Trophoblast cell (in vitro differentiated cells and primary cell): ENCODE results near the gene CCDC30.
"Not testable (repeated sequence)": the region's sequence is repeated elsewhere in the genome, so short reads cannot be mapped to it uniquely, and the experiment has no call there.

Experiments used
- DNase-seq, 2 donors: peaks; one replicate each; pipeline ENCODE4 v3.0.0-alpha.2; 2016
- H2AFZ ChIP-seq: 2 replicates; pipeline ENCODE4 v1.6.1; 2013; ENCODE audit warnings: low read length, moderate library complexity, mild to moderate bottlenecking; ENCODE audit not compliant: insufficient read depth, poor library complexity
- H2AK5ac ChIP-seq: 2 replicates; pipeline ENCODE4 v1.6.1; 2013; ENCODE audit warnings: mild to moderate bottlenecking, low read length
- H2BK120ac ChIP-seq: 2 replicates; pipeline ENCODE4 v1.6.1; 2013; ENCODE audit warnings: low read length, mild to moderate bottlenecking, moderate library complexity; ENCODE audit not compliant: insufficient read depth, poor library complexity
- H2BK12ac ChIP-seq: 2 replicates; pipeline ENCODE4 v1.6.1; 2013; ENCODE audit warnings: mild to moderate bottlenecking, low read length, moderate library complexity
- H2BK5ac ChIP-seq: 2 replicates; pipeline ENCODE4 v1.6.1; 2013; ENCODE audit warnings: low read length, low read depth, moderate library complexity, mild to moderate bottlenecking; ENCODE audit not compliant: poor library complexity
- H3K14ac ChIP-seq: 2 replicates; pipeline ENCODE4 v1.6.1; 2013; ENCODE audit warnings: mild to moderate bottlenecking, low read length
- H3K18ac ChIP-seq: 2 replicates; pipeline ENCODE4 v1.6.1; 2013; ENCODE audit warnings: mild to moderate bottlenecking, low read length
- H3K23ac ChIP-seq: 2 replicates; pipeline ENCODE4 v1.6.1; 2013; ENCODE audit warnings: low read length
- H3K27ac ChIP-seq: 2 replicates; pipeline ENCODE4 v1.5.1; 2013; ENCODE audit warnings: low read depth, mild to moderate bottlenecking, inconsistent platforms, low read length, moderate library complexity
- H3K27me3 ChIP-seq: 2 replicates; pipeline ENCODE4 v1.6.1; 2013; ENCODE audit warnings: inconsistent platforms, mild to moderate bottlenecking, low read length, moderate library complexity; ENCODE audit not compliant: insufficient read depth
- H3K36me3 ChIP-seq, 2 experiments: 1 replicate in 1 of 2; 2 replicates in 1 of 2; pipeline ENCODE4 v1.6.1; 2013; ENCODE audit warnings: low read length in 2 of 2, mild to moderate bottlenecking in 2 of 2, moderate library complexity in 1 of 2; ENCODE audit not compliant: insufficient read depth in 2 of 2, control insufficient read depth in 1 of 2
- H3K4ac ChIP-seq: 2 replicates; pipeline ENCODE4 v1.6.1; 2013; ENCODE audit warnings: low read depth, mild to moderate bottlenecking, low read length, moderate library complexity
- H3K4me1 ChIP-seq, 2 experiments: 1 replicate in 1 of 2; 2 replicates in 1 of 2; pipeline ENCODE4 v1.6.1; 2013; ENCODE audit warnings: low read length in 2 of 2, mild to moderate bottlenecking in 2 of 2, moderate library complexity in 1 of 2; ENCODE audit not compliant: insufficient read depth in 2 of 2, control insufficient read depth in 1 of 2
- H3K4me2 ChIP-seq: 2 replicates; pipeline ENCODE4 v1.6.1; 2013; ENCODE audit warnings: inconsistent platforms, mild to moderate bottlenecking, low read length, moderate library complexity
- H3K4me3 ChIP-seq: 2 replicates; pipeline ENCODE4 v1.5.1; 2013; ENCODE audit warnings: mild to moderate bottlenecking, low read depth, low read length, inconsistent platforms
- H3K79me1 ChIP-seq: one replicate; pipeline ENCODE4 v1.6.1; 2013; ENCODE audit warnings: low read length
- H3K79me2 ChIP-seq: 2 replicates; pipeline ENCODE4 v1.6.1; 2013; ENCODE audit warnings: low read length, mild to moderate bottlenecking; ENCODE audit not compliant: control insufficient read depth, insufficient read depth, poor library complexity
- H3K9ac ChIP-seq: 2 replicates; pipeline ENCODE4 v1.6.1; 2013; ENCODE audit warnings: mild to moderate bottlenecking, low read length
- H3K9me3 ChIP-seq: 2 replicates; pipeline ENCODE4 v1.6.1; 2013; ENCODE audit warnings: low read depth, mild to moderate bottlenecking, control low read depth, inconsistent platforms, low read length; ENCODE audit not compliant: insufficient read depth
- H4K12ac ChIP-seq: 2 replicates; pipeline ENCODE4 v1.6.1; 2013; ENCODE audit warnings: low read depth, mild to moderate bottlenecking, low read length, moderate library complexity
- H4K8ac ChIP-seq: 2 replicates; pipeline ENCODE4 v1.6.1; 2013; ENCODE audit warnings: low read depth, mild to moderate bottlenecking, low read length, moderate library complexity
- H4K91ac ChIP-seq: one replicate; pipeline ENCODE4 v1.6.1; 2013; ENCODE audit warnings: low read depth, mild to moderate bottlenecking, low read length, moderate library complexity
- WGBS: extraction: QIAGEN DNeasy Blood & Tissue Kit; methylation state at CpG from one replicate; pipeline ENCODE4 v1.1.7; 2013; ENCODE audit warnings: missing lambda C conversion rate; ENCODE audit not compliant: insufficient read length, insufficient coverage; ENCODE audit errors: extremely low coverage; 5-methylcytosine and 5-hydroxymethylcytosine counted together

The CCDC30 gene

GRCh38 chr1:42476605-42477004 is 13.5 kb downstream of the CCDC30 start:
- H3K4me2 ChIP-seq, result no peak overlapping the region
- H3K27ac ChIP-seq, result no peak overlapping the region
- DNase-seq, result no peak
- H4K12ac ChIP-seq, result no peak overlapping the region
- H4K91ac ChIP-seq, result no peak overlapping the region
- H2BK5ac ChIP-seq, result no peak overlapping the region
- no peak overlapping the region for H3K14ac ChIP-seq
- H2AFZ ChIP-seq, result no peak overlapping the region
- no peak overlapping the region for H2AK5ac ChIP-seq
- H3K27me3 ChIP-seq, result no peaks in the 10 kb centered on the region
- no peak overlapping the region for H3K4ac ChIP-seq
- H2BK120ac ChIP-seq, result no peak overlapping the region
- H3K23ac ChIP-seq, result no peak overlapping the region
- WGBS, result no CpG with 5 or more reads among the region's 4 CpGs
- no peaks in the 10 kb centered on the region for H3K36me3 ChIP-seq
- no peak overlapping the region for H3K4me3 ChIP-seq
- H3K79me1 ChIP-seq, result no peaks in the 10 kb centered on the region
- no peaks in the 10 kb centered on the region for H3K9me3 ChIP-seq
- H3K9ac ChIP-seq, result no peak overlapping the region
- no peak overlapping the region for H3K18ac ChIP-seq
- H2BK12ac ChIP-seq, result no peak overlapping the region
- H3K4me1 ChIP-seq, result no peaks in the 10 kb centered on the region
- H3K79me2 ChIP-seq, result no peaks in the 10 kb centered on the region
- H4K8ac ChIP-seq, result no peak overlapping the region

DNA sequence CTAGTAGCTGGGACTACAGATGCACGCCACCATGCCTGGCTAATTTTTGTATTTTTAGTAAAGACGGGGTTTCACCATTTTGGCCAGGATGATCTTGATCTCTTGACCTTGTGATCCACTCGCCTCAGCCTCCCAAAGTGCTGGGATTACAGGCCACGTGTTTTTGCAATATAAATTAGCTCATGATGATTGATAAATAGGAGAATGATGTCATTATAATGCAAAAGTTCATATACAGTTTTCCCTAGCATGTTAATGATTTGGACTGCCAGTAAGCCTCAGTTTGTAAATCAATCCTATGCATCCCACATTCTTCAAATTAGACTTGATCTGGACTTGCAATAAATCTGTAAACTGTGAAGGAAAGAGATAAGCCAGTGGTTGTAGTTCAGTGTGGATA is 14.3 kb downstream of the CCDC30 start:
- H4K12ac ChIP-seq, H3K79me2 ChIP-seq, H3K27me3 ChIP-seq, H3K9me3 ChIP-seq, H3K79me1 ChIP-seq, H3K27ac ChIP-seq, H2BK12ac ChIP-seq, H4K91ac ChIP-seq, H3K14ac ChIP-seq, H3K9ac ChIP-seq, DNase-seq, H3K4me3 ChIP-seq, H3K18ac ChIP-seq, H3K23ac ChIP-seq, H3K4ac ChIP-seq, H3K4me1 ChIP-seq, H3K4me2 ChIP-seq, H2BK120ac ChIP-seq, H4K8ac ChIP-seq, H2AFZ ChIP-seq, H3K36me3 ChIP-seq, H2AK5ac ChIP-seq, H2BK5ac ChIP-seq: not testable (repeated sequence)
- WGBS, result no CpG with 5 or more reads among the region's 4 CpGs

DNA sequence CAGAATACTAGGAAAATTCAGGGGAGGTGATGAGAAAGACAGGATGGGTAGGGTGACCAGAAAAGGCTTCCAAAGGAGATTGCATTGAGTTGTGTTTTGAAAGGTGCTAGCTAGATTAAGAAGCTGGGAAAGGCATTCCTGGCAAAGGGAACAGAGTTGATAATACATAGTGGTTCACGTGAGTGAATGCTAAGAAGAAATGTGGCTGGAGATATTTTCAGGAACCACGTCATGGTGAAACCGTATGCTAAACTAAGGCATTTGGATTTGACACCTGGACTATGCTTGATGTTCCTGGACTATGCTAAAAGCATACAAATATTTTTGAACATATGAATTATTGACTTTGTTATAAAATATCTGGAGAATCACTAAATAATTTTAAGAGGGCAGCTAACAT is 14.7 kb downstream of the CCDC30 start:
- Histone ChIP-seq H2BK5ac (no peak overlapping the region), H3K9me3 (no peaks in the 10 kb centered on the region), H4K8ac (no peak overlapping the region), H3K4ac (no peak overlapping the region), H3K79me1 (no peaks in the 10 kb centered on the region), H2BK12ac (no peak overlapping the region), H3K27me3 (no peaks in the 10 kb centered on the region), H4K91ac (no peak overlapping the region), H3K27ac (no peak overlapping the region), H3K79me2 (no peaks in the 10 kb centered on the region), H3K36me3 (peaks cover 0 to 1% of the 10 kb centered on the region in 2 experiments), H3K4me1 (no peaks in the 10 kb centered on the region), H3K23ac (no peak overlapping the region), H3K14ac (no peak overlapping the region), H3K18ac (no peak overlapping the region), H4K12ac (no peak overlapping the region), H3K9ac (no peak overlapping the region), H2AFZ (no peak overlapping the region), H2BK120ac (no peak overlapping the region), H3K4me3 (no peak overlapping the region), H3K4me2 (no peak overlapping the region), H2AK5ac (no peak overlapping the region)
- peak in 1 of 2 donors; percentile 22 for DNase-seq
- WGBS, result no CpG with 5 or more reads among the region's 3 CpGs

DNA sequence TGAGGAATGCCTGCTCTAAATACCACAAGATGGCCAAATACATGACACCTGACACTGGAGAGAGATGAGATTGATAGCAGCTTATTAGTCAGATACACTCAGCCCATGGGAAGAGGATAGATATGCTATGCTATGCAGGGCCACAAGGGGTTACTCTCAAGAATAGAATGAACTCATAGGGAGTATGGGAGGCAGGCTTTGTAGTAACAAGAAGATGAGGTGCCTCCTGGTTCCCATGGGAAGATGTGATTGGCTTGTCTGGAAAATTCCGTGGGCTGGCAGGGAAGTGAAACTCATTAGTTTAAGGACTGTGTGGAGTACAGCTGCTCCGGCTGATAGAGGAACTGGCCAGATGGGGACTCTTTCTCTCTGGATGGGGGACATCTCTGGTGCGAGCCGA is 16.5 kb downstream of the CCDC30 start:
- Histone ChIP-seq H3K79me1 (no peaks in the 10 kb centered on the region), H3K27me3 (no peaks in the 10 kb centered on the region), H3K79me2 (no peaks in the 10 kb centered on the region), H4K91ac (no peak overlapping the region), H2BK120ac (no peak overlapping the region), H2BK12ac (no peak overlapping the region), H3K9ac (no peak overlapping the region), H3K23ac (no peak overlapping the region), H3K9me3 (no peaks in the 10 kb centered on the region), H3K36me3 (peaks cover 0 to 1% of the 10 kb centered on the region in 2 experiments), H3K4ac (no peak overlapping the region), H3K4me2 (no peak overlapping the region), H4K8ac (no peak overlapping the region), H3K18ac (no peak overlapping the region), H3K27ac (no peak overlapping the region), H2BK5ac (no peak overlapping the region), H2AK5ac (no peak overlapping the region), H3K4me3 (no peak overlapping the region), H2AFZ (no peak overlapping the region), H4K12ac (no peak overlapping the region), H3K14ac (no peak overlapping the region), H3K4me1 (no peaks in the 10 kb centered on the region)
- WGBS, result no CpG with 5 or more reads among the region's 4 CpGs
- peak; percentile 40 to 65 for DNase-seq
